GM21526 (cell line): ENCODE results near the gene INTS14.

ENCODE experiments used
- ATAC-seq: cut with Tn5 transposase; IDR thresholded peaks from one replicate; pipeline ENCODE4 v1.9.1; 2021; ENCODE audit warnings: moderate library complexity; ENCODE audit not compliant: unreplicated experiment, low FRiP score

The INTS14 gene

GRCh38 chr15:65610871-65611718 lies at the start of gene INTS14:
INTS14 (minus strand) TSS chr15:65611131; CDS start chr15:65607380, 3,751 bp downstream.
- ATAC-seq: peak; percentile 93

DNA sequence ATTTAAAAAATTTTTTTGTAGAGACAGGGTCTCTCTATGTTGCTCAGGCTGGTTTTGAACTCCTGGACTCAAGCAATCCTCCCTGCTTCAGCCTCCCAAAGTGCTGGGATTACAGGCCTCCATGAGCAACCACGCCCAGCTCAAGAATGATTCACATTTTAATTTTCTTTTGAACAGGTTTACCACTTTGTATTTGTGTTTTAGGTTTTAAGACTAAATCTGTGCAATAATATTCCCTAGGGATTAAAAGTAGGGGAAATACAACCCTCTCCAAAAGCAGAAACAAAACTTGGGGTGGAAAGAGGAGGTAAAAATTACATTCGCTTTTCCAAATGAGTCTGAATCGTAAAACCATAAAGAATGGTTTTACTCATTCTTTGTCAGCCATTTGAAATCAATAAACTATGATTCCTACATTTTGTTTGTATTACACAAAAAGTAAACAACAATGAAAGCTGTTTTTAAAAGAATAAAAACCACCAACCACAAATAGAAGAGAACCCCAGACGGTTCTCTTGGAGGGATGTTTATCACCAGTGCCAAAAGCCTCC lies 48.6 kb upstream of the INTS14 start:
- no peak for ATAC-seq

DNA sequence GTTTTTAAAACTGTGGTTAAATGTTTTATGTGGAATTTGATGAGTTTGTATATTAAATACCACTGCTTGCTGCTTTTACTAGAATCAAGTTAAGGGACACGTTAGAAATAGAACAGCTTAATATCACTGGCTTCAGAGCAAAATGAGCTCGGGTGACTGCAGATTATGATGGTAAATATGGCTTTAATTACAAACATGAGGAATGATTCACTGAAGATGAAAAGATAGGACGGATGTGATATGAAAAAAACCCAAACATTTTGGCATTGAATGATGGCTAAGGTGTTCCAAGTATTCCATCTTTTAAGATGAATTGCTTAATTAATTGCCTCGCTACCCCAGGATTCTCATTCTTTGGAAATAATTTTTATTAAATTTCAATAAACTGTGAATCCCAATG lies 44.5 kb upstream of the INTS14 start:
- ATAC-seq: no peak

- ATAC-seq: no peak
These were observed 44.1 kb upstream of the INTS14 start for GRCh38 chr15:65655026-65655425.

DNA sequence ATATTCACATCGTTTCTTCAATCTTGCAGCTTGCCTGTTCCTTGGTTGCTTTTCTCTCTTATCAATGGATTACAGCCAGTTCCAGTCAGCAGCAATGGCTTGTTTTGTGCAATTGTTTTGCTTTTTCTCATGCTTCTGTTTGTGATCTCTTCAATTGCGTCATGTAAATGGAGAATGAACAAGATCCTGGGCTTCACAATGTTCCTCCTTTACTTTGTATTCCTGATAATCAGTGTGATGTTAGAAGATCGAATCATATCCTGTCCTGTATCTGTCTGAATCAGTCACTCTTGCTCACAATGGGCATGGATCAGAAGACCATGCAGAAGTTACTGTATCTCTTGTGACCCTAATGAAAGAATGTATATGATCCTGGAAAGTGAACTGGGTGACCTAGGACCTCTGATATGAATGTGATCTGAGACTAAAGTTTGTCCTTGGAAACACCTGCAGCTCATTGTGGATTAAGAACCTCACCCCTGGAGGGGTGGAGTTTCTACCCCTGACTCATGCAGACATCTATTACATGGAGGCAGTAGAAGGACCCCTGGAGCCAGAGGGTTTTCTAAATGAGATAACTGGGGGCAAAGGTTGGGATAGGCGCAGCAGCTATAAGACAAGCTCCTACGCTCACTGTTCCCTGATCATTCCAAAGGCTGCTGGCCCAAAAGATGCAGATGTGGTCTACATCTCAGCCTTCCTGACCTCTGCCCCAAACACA lies 43.0 kb upstream of the INTS14 start:
- ATAC-seq: no peak

- ATAC-seq: no peak
These were observed 42.4 kb upstream of the INTS14 start for GRCh38 chr15:65653341-65653740.

DNA sequence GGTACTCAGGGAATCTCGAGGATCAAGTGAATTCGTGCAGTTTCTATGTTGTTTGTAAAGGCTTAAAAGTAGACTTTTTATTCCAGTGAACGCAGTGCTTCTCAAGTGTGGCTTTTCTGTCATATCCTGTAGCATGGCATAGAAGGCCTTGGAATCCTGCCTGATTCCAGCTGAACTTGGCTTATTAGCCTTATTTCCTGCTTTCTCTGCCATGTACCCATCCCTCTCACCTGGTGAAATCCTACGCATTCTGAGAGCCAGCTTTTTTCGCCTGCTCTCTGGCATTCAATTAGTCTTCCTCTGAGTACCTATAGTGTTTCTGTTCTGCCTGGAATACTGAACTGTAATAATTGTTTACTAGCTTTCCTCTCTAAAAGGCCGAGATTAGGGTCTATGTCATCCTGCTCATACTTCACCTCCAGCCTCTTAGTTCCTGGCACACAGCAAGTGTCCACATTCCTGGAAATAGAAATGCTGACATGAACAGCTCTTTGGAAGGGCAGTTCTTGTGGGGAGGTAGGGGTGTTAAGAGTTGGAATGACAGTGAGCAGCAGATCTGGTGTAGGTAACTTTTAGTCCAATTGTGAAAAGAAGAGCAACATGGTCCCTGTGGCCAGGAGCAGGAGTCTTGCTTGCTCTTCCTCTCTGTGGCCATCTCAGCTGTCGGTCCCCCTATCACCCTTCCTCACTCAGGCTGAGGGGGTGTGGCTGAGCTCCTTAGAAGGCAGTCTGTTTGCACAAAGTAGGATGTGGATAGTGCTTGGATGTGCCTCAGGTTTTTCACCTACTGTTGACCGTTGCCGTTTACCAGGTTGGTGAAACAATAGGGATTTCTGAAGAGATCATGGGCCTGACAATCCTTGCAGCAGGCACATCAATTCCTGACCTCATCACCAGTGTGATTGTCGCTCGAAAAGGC lies 41.2 kb upstream of the INTS14 start:
- no peak for ATAC-seq

DNA sequence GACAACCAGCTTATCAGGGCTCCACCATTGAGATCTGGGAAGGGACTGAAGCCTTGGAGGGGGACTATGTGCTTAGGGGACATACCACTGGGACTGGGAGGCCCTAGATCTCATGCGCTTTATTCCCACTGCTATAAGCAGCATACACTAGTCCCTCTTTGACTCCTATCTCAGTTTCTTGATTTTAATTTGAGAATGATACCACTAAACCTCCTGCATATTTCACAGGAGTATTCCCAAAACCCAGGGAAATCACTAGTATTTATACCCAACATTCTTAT lies 40.1 kb upstream of the INTS14 start:
- ATAC-seq: no peak

DNA sequence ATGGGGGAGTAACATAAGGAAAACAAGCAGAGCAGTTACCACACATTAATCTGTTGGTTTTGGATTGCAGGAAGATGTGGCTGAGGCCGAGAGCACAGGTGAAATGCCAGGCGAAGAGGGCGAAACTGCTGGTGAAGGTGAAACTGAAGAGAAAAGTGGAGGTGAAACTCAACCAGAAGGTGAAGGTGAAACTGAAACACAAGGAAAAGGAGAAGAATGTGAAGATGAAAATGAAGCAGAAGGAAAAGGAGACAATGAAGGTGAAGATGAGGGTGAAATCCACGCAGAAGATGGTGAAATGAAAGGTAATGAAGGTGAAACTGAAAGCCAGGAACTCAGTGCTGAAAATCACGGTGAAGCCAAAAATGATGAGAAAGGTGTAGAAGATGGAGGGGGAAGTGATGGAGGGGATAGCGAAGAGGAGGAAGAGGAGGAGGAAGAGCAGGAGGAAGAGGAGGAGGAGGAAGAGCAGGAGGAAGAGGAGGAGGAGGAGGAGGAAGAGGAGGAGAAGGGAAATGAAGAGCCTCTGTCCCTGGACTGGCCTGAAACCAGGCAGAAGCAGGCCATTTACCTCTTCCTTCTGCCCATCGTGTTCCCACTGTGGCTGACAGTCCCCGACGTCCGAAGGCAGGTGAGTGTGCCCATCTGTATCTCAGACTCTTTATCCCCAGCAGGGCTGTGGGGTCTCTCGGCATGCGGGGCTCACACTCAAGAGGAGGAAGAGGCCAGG lies 39.5 kb upstream of the INTS14 start:
- ATAC-seq: no peak

GRCh38 chr15:65646486-65646885 lies 35.6 kb upstream of the INTS14 start:
- ATAC-seq: no peak

GRCh38 chr15:65645392-65645791 lies 34.5 kb upstream of the INTS14 start:
- ATAC-seq: no peak

GRCh38 chr15:65644282-65644681 lies 33.4 kb upstream of the INTS14 start:
- no peak for ATAC-seq

DNA sequence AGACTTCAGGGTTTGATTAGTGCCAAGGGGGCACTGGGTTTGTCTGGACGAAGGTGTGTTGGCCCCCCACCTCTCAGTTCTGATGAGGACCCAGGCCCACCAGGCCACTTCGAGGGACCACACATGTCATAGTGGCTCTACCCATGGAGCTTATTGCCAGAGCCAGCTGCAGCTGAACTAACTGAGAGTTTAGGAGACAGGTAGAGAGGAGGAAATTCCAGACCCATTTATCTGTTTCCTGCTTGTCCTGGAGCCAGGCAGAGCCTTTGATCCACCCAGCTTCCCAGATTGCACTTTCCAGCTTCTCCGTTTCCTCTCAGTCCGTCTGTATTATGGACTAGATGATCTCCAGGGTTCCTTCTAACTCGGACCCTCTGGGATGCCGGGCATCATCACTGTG lies 31.7 kb upstream of the INTS14 start:
- ATAC-seq: no peak

GRCh38 chr15:65641768-65642475 lies 31.0 kb upstream of the INTS14 start:
- no peak for ATAC-seq

GRCh38 chr15:65639509-65639908 lies 28.6 kb upstream of the INTS14 start:
- no peak for ATAC-seq

DNA sequence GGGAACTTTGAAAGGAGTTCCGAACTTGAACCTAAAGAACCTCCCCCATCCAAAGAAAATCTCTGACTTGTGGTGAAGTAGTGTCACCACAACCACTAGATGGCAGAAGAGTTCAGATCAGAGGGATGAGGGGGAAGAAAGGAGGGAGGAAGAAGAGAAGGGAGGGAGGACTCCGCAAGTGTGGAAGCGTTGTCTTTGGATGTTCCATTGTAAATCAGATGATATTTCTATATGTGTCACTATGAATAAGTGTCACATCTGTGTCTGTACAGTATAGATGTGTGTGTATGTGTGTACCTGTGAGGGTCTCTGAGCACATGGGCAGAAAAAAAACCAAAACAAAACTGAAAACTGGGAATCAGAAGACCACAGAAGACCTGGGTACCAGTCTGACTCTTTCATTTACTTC lies 27.8 kb upstream of the INTS14 start:
- ATAC-seq: no peak

- ATAC-seq: no peak
These were observed 27.2 kb upstream of the INTS14 start for GRCh38 chr15:65638109-65638508.

GRCh38 chr15:65634356-65634755 lies 23.4 kb upstream of the INTS14 start:
- no peak for ATAC-seq

DNA sequence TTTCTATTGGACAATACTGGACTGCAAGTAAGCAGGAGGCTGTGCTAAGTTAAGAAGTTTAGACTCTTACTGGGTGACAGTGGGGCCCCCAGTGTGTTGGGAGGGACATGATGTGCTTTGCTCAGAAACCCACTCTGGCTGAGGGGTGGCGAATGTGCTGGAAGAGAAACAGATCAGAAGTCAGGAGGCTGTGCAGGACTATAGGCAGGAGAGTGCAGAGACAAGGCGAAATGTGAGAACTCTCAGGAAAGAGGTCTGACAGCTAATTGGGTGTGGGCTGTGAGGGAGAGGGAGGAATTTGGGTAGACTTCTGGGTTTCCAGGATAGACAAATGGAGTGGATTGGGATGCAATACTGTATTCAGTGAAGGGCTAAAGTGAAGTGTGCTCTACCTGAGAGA lies 22.8 kb upstream of the INTS14 start:
- ATAC-seq: no peak
